Pancreas (tissue), 10 donors: ENCODE results near the gene HAAO. TPM values are rescaled to one million over a fixed set of nuclear protein-coding genes. Genes with fewer than 3 reads are reported as not detected.
A peak's percentile ranks its signal among the peaks of the same experiment; 100 is the strongest.

Experiments used
- ATAC-seq, 4 donors: fragments of 200-7000 bp; cut with Tn5 transposase; one replicate each; pipeline versions ENCODE4 v1.8.0 to v1.9.1; 2020; ENCODE audit warnings: mild to moderate bottlenecking in 4 of 4, moderate library complexity in 4 of 4
- DNase-seq, 6 donors: peaks; one replicate each; pipeline ENCODE4 v3.0.0-alpha.2; 2020
- FAIRE-seq: peaks from 2 replicates; lab custom pipeline; 2012; peaks lifted over from hg19 to GRCh38; lab: Jason Lieb, UNC
- H3K27ac ChIP-seq, 4 donors: fragments of 200-600 bp; sonication (generic); 1 replicate in 3 of 4; 2 replicates in 1 of 4; pipeline versions ENCODE4 v1.5.0 to v1.8.0; 2020
- H3K27me3 ChIP-seq, 4 donors: fragments of 200-600 bp; one replicate each; pipeline ENCODE4 v1.8.0; 2021
- H3K36me3 ChIP-seq, 3 donors: fragments of 200-600 bp; sonication (generic) in 1 of 3; one replicate each; pipeline versions ENCODE4 v1.5.0 to v1.8.0; 2020 to 2021
- H3K4me1 ChIP-seq, 3 donors: fragments of 200-600 bp; one replicate each; pipeline ENCODE4 v1.8.0; 2021
- H3K4me3 ChIP-seq, 4 donors: fragments of 200-600 bp; sonication (generic) in 2 of 4; one replicate each; pipeline versions ENCODE4 v1.5.0 to v1.8.0; 2020 to 2021
- H3K9me3 ChIP-seq, 4 donors: fragments of 200-600 bp; one replicate each; pipeline ENCODE4 v1.8.0; 2021
- CTCF ChIP-seq, 4 donors: fragments of 200-600 bp; sonication (generic) in 3 of 4; IDR thresholded peaks; one replicate each; pipeline versions ENCODE4 v1.5.0 to v1.8.0; 2021; ENCODE audit warnings: antibody characterized with exemption in 4 of 4
- WGBS, 2 donors: extraction: QIAGEN DNeasy Blood & Tissue Kit; methylation state at CpG; one replicate each; pipeline ENCODE4 v1.1.7; 2013; 5-methylcytosine and 5-hydroxymethylcytosine counted together
- intact Hi-C, 3 donors: fragments of 100-400 bp; cut with DNase I; formaldehyde crosslinking; loops; one replicate each; pipeline versions ENCODE4 v1.11.1 to v1.14.2; 2022
- polyA plus RNA-seq, 2 donors: library from polyadenylated mRNA; stranded (reverse); fragments of 200-250 nt; gene quantifications; one replicate each; pipeline ENCODE4 v1.2.3, GENCODE V29; 2013
- total RNA-seq, 6 donors: library from RNA; stranded (reverse); fragmentation: NEBNext Ultra II Directional in 4 of 6; extraction: Animal tissue kit (Norgen Biotek cat#: 25700) in 4 of 6; gene quantifications; one replicate each; pipeline versions ENCODE4 v1.2.1 to v1.2.4, GENCODE V29; 2021 to 2023
- donor health status: healthy with polysubstance abuse.
- donor health status: DM: no; HTN: no; CAD: no; lungs with moderate emphysema.
- donor health status: DM: no; HTN: no; CAD: no.
- donor health status: control.
- donor health status: control.
- donor health status: Bipolar disorder and iron deficiency.
- donor health status: DM: yes; HTN: yes; CAD: no.
- donor health status: DM: no; HTN: no; CAD: no.
- donor health status: DM: no; HTN: no; CAD: no.
- donor health status: DM: yes; HTN: yes; CAD: no.

HAAO gene
- total and polyA plus RNA-seq, 8 donors = 10.9 to 35.4 (median 21.5) TPM

- intact Hi-C loops = no loop called here
- FAIRE-seq = no peak
- DNase-seq = no peak
- WGBS, 2 donors = 91 to 96% methylated on average over 4 of the region's 4 CpGs
- peaks cover 8 to 25% (median 21%) of the 10 kb centered on the region in 3 donors for H3K4me1 ChIP-seq
- no peak overlapping the region for H3K27ac ChIP-seq
- H3K4me3 ChIP-seq = no peak overlapping the region
- no peak for ATAC-seq
- H3K9me3 ChIP-seq = no peaks in the 10 kb centered on the region
- no peak for TF ChIP-seq CTCF (IDR thresholded peaks at IDR 0.05)
- no peaks in the 10 kb centered on the region for H3K36me3 ChIP-seq
- H3K27me3 ChIP-seq = no peaks in the 10 kb centered on the region
These were observed 34.2 kb downstream of the HAAO start for GRCh38 chr2:42757981-42758740.

- FAIRE-seq (no peak), ATAC-seq (no peak), DNase-seq (no peak)
- Histone ChIP-seq H3K4me3 (no peak overlapping the region), H3K27me3 (no peaks in the 10 kb centered on the region), H3K36me3 (no peaks in the 10 kb centered on the region), H3K4me1 (peaks cover 10 to 25% (median 21%) of the 10 kb centered on the region in 3 donors), H3K27ac (no peak overlapping the region), H3K9me3 (no peaks in the 10 kb centered on the region)
- no peak for TF ChIP-seq CTCF (IDR thresholded peaks at IDR 0.05)
- intact Hi-C loops = no loop called here
- 87 to 88% methylated on average over 6 of the region's 6 CpGs for WGBS, 2 donors
These were observed 35.3 kb downstream of the HAAO start for GRCh38 chr2:42756966-42757513.

GRCh38 chr2:42756150-42756775, 36.1 kb downstream of the HAAO start:
- no peaks in the 10 kb centered on the region for H3K36me3 ChIP-seq
- no peak for TF ChIP-seq CTCF (IDR thresholded peaks at IDR 0.05)
- FAIRE-seq = no peak
- H3K27me3 ChIP-seq = no peaks in the 10 kb centered on the region
- H3K4me3 ChIP-seq = no peak overlapping the region
- no peaks in the 10 kb centered on the region for H3K9me3 ChIP-seq
- no peak for ATAC-seq
- no peak for DNase-seq
- intact Hi-C loops = no loop called here
- 84 to 88% methylated on average over 9 to 10 of the region's 10 CpGs for WGBS, 2 donors
- H3K27ac ChIP-seq = peak overlapping the region in 1 of 4 donors; percentile 39
- H3K4me1 ChIP-seq = peaks cover 10 to 25% (median 21%) of the 10 kb centered on the region in 3 donors

- Histone ChIP-seq H3K27ac (peak overlapping the region; percentile 6 to 50 (median 23)), H3K9me3 (no peaks in the 10 kb centered on the region), H3K36me3 (no peaks in the 10 kb centered on the region), H3K4me3 (no peak overlapping the region), H3K27me3 (no peaks in the 10 kb centered on the region), H3K4me1 (peaks cover 10 to 25% (median 21%) of the 10 kb centered on the region in 3 donors)
- FAIRE-seq (no peak), DNase-seq (peak in 4 of 6 donors; percentile 66 to 76 (median 70)), ATAC-seq (peak; percentile 80 to 87 (median 84))
- TF ChIP-seq CTCF (IDR thresholded peaks at IDR 0.05) = no peak
- 53 to 62% methylated on average over 14 of the region's 14 CpGs for WGBS, 2 donors
- intact Hi-C loops = no loop called here
These were observed 37.0 kb downstream of the HAAO start for GRCh38 chr2:42755191-42755880.
